Stimulated activated CD4-positive, alpha-beta T cell treated with anti-CD3 and anti-CD28 coated beads, Interleukin-1b, Interleukin-23, amount 100 ng/mL, for 1 hour (primary cell): ENCODE results near the gene PLD4.

Experiments used
- DNase-seq, 2 donors: peaks; one replicate each; pipeline ENCODE4 v3.0.0-alpha.2; 2020; ENCODE audit warnings: low read depth in 2 of 2

PLD4 gene

DNA sequence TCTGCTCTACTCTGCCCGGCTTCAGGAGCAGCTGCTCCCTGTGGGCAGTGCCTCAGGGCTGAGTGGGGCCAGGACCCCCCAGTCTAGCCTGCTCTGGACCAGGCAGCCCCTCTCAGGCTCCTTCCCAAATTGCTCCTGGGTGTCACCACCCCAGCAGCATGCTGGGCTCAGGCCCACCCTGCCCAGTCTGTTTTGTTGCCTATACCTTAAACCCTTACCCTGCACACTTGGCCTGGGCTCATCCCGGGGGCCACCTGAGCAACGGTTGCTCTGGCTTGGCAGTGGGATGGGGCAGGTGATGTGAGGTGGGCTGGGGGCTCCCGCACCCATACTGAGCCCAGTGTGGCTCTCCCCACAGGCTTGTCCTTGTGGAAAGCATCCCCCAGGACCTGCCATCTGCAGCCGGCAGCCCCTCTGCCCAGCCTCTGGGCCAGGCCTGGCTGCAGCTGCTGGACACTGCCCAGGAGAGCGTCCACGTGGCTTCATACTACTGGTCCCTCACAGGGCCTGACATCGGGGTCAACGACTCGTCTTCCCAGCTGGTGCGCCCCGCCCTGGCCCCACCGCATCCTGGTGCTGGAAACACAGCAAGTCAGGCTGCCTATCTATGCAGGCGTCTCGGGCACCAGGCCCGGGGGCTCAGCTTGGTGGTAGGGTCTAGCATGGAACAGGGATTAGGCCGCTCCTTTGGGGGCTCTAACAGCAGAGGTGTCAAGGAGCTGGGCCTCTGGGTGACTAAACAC lies 3.9 kb downstream of the PLD4 start:
- no peak for DNase-seq

DNA sequence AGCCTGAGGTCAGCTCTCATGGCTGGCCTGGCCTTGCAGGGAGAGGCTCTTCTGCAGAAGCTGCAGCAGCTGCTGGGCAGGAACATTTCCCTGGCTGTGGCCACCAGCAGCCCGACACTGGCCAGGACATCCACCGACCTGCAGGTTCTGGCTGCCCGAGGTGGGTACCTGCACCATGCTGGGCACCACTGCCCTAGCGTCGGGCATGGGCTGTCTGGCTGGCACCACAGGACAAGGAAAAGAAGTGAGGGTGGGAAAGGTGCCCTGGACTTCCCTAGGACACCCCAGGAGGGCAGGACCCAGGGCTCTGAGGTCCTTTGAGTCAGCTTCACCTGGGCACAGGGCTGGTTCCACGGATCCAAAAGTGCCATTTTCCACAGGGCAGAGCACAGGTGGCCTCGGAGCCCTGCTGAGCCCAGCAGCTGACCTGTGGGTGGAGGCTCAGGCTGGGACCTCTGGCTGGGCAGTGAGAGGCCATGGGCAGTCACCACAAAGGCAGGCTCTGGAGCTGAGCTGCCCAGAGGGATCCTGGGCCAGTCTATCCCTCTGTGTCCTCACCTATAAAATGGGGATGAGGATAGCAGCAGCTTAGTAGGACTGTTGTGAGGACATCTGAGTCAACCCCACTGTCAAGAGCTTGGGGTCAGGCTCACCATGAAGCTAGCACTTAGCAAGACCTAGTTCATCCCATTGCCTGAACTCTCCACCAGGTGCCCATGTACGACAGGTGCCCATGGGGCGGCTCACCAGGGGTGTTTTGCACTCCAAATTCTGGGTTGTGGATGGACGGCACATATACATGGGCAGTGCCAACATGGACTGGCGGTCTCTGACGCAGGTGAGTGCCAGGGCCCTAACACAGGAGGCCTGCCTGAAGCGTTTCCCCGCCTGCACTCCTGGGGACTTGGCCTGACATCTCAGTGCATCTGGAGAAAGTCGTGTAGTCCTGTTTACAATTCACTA lies 4.9 kb downstream of the PLD4 start:
- no peak for DNase-seq

DNA sequence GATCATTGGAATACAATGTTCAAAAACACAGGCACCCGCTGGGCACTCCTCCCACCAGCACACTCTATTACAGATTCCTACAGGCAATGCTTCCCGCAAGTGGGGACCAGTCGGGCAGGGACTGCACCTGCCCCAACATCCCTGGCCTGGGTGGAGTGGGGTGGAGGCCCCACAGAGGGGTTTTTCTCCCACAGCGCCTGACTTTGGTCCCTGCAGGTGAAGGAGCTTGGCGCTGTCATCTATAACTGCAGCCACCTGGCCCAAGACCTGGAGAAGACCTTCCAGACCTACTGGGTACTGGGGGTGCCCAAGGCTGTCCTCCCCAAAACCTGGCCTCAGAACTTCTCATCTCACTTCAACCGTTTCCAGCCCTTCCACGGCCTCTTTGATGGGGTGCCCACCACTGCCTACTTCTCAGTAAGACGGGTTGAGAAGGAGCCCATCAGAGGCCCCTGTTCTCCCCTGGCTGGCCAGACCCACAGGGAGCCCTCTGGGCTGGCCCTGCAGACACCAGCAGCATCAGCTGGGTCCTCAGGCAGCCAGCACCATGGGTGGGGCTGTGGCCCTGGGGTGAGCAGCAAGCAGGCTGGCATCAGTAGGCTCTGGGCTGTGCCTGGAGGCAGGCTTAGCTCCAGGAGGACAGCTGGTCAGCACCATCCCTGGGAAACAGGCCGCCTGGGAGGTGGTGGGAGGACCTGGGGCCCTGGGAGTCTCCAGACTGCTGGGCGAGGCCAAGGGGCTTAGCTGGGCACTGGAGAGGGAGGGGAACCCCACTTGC lies 6.0 kb downstream of the PLD4 start:
- DNase-seq = no peak

DNA sequence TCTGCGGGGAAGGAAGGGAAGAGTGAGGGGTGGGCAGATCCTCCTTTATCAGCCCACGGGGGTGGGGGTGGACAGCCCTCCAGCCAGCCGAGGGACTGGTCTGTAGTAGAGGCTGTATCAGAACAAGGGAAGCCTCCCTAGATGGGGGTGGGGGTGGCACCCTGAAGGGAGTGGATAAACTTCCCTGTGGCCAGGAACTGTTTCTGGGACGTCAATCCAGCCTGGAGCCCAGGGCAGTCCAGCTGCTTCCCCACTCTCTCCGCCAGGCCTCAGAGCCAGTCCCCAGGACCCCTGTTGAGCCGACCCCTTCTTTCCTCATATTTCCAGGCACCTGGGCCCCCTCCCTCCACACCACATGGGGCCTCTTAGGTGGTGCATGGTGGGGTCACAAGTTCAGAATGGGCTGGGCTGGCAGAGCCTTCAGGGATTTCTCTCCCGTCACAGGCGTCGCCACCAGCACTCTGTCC lies 6.7 kb downstream of the PLD4 start:
- no peak for DNase-seq

DNA sequence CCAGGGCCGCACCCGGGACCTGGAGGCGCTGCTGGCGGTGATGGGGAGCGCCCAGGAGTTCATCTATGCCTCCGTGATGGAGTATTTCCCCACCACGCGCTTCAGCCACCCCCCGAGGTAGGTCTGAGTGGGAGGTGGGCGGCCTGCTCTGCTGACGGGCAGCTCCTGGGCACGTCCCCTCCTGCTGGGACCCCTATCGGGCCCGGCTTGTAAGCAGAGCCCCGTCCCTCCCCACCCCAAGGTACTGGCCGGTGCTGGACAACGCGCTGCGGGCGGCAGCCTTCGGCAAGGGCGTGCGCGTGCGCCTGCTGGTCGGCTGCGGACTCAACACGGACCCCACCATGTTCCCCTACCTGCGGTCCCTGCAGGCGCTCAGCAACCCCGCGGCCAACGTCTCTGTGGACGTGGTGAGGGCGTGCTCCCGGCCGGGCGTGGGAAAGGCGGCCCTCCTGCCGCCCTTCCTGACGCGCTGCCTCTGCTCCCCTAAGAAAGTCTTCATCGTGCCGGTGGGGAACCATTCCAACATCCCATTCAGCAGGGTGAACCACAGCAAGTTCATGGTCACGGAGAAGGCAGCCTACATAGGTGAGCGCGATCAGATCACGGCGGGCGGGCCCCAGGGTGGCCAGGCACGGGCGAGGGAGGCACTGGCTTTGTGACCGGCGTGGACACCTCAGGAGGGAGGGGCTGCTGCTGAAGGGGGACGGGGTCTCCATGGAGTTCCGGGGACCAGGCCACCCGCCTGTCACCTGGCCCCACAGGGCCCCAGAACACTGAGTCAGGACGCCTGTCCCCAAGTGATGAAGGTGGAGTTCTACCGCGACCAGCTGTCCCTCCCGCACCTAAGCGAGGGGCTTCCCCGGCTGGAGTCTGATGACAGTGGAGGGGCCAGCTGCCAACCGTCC lies 7.3 kb downstream of the PLD4 start:
- no peak for DNase-seq

DNA sequence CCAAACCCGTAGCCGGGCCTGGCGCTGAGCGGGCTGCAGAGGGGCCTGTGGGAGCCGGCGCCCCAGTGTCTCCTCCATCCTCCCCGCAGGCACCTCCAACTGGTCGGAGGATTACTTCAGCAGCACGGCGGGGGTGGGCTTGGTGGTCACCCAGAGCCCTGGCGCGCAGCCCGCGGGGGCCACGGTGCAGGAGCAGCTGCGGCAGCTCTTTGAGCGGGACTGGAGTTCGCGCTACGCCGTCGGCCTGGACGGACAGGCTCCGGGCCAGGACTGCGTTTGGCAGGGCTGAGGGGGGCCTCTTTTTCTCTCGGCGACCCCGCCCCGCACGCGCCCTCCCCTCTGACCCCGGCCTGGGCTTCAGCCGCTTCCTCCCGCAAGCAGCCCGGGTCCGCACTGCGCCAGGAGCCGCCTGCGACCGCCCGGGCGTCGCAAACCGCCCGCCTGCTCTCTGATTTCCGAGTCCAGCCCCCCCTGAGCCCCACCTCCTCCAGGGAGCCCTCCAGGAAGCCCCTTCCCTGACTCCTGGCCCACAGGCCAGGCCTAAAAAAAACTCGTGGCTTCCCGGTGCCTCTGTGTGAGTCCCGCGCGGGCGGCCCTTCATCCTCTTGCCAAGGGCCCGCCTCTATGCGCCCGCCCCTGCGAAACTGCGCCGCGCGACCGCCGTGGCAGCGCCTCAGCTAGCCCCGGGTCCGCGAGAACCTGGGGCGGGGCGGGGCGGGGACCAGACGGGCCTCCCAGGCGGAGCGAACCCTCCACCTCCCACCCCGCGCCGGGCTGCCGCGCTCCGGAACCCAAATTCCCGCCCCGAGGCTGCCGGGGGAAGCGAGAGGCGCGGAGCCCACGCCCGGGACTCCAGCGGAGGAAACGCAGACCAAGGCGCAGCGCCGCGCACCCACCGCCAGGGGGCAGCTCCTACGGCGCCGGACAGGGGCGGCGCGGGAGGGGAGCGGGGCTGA lies 8.3 kb downstream of the PLD4 start:
- peak; percentile 65 to 83 for DNase-seq

DNA sequence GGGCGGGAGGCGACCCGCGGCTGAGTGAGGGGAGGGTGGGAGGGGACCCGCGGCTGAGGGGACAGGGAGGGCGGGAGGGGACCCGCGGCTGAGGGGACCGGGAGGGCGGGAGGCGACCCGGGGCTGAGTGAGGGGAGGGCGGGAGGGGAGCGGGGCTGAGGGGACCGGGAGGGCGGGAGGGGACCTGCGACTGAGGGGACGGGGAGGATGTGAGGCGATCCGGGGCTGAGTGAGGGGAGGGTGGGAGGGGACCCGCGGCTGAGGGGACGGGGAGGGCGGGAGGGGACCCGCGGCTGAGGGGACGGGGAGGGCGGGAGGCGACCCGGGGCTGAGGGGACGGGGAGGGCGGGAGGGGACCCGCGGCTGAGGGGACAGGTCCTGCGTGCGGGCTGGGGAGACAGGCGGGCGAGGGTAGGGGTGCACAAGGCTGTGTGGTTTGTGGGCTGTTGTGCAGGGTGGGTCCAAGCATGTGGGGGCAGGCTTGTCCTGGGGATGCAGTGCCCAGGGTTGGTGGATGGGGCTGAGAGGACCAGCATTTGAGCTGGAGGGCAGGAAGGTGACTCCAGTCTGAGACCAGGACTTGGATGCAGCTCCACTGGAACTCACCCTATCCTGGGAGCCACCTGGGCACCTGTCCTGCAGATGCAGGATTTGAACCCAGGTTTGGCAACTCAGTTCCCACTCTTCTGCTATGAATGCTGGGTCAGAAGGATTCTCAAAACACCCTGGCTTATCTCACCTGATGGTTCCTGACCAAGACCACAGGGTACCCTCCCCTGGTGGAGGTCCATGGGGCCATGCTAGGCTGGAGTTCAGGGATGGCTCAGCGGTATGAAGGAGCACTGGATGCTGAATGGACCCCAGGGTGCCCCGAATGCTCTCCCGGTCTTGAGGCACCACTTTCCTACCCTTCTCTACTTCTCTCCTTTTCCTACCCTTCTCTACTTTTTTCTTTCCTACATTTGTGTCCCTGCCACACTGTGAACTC lies 9.4 kb downstream of the PLD4 start:
- no peak for DNase-seq

DNA sequence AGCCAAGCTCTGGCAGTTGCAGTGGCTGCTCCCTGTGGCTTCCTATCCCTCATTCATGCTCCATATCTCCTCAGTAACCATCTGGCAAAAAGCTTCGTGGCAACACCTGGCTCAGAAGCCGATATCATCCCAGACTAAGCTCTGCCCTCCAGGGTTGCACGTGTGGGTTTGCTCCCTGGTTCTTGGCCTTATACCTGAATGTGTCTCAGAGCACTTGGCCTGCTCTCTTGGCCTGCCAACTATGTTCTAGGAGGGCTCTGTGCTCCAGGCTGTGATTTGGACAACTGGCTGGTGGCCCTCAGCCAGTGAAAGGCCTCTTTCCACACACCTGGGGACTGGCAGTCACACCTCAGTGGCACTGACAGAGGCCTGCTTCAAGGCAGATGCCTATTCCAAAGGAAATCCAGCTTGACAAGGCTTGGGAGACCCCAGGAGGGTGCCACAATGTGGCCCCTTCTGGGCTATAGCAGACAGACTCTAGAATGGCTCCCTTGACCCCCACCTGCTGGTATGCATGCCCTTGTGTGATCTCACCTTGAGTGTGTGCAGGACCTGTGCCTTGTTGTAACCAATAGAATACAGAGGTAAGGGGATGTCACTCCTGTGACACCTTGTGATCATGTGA lies 10.5 kb downstream of the PLD4 start:
- no peak for DNase-seq

DNA sequence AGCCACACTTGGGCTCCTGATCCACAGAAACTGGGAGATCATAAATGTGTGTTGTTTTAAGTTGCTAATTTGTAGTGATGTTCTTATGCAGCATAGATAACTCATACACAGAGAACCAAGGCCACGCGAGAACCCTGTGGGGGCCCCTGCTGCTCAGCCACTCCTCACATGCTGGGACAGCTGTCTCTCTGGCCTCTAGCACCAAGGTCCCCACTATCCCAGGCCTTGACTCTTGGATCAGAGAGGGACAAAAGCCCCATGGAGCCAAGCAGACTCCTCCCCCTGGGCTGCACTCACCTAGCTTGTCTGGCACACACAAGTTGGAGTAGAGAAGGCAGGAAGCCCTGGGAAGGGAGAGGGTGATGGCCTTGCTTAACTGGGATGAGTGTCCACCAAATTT lies 11.3 kb downstream of the PLD4 start:
- no peak for DNase-seq

DNA sequence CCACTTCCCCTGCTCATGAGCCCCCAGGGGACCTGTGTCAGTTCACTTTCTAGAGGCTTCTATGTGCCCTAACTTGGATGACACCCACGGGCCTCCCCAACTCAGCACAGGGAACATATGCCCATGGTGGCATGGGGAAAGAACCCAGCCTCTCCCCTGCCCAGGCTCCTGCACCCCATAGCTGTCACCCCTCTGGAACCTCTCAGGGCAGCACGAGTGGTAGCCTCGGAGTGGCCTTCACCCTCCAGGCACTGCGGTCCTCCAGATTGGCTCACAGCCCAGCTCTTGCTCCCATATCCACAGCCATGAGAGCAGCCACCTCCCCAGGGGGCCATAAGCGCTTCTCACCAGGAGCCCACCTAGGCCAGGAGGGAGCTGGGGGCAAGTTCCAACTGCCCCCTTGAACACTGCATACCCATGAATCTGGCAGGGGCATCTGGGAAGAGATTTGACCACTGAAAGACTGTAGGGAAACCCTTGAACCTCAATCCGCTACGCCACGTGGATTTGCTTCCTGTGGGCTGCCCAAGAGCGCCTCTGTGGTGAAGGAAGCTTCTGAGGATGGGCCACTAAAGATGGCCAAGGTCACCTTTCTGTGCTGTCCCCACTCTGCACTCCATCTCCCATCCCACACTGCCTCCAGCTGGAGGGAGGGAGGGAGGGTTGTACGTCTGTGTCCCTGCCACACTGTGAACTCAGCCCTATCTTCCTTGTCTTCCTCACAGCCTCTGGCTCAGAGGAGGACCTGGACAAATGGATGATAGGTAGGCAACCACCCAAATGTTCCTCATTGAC lies 11.9 kb downstream of the PLD4 start:
- no peak for DNase-seq

DNA sequence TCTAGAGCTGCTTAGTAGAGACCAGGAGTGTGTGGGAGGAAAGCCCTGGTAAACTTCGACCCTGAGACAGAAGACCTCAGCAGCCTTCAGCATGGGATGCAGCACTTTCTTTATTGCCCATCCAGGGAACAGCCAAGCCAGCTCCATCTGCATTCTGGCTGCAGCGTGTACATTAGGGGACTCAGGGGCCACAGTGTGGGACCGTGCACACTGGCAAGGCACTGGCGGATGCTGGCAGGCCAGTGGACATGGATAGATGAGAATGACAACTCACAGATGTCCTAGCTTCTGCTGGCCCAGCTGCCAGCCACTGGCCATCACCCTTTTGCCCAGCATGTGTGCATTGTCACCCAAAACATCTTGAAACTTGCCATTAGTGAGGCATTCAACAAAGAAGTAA lies 12.5 kb downstream of the PLD4 start:
- DNase-seq = no peak

DNA sequence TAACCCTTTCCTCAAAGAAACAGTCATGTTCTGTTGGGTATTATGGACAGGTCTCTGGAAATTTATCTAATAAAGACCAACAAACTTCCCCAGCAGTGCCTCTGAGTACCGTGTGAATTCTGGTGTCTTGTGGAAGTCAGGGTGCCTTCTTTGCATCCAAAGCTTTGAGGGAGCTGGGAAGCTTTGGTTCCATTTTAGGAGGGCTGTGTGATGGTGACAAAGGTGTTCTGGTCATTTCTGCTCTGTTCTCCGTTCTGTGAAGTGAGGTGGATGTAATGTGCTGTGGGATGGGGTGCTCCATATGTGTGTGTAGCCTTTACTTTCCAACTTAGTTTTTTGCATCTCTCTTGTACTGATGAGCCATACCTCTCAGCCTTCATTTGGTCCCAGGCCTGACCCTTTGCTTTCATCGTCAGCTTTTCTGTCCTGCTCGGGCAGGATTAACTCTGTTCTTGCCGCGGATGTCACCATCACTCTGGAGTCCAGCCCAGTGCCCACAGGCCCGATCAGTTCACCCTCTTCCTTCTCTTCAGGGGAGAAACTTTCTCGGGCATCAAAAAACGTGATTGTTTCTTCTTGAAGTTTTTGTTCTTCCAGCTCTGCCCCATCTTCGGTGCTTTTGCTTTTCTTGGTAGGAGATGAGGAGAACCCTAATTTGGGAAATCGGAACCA lies 13.2 kb downstream of the PLD4 start:
- no peak for DNase-seq

DNA sequence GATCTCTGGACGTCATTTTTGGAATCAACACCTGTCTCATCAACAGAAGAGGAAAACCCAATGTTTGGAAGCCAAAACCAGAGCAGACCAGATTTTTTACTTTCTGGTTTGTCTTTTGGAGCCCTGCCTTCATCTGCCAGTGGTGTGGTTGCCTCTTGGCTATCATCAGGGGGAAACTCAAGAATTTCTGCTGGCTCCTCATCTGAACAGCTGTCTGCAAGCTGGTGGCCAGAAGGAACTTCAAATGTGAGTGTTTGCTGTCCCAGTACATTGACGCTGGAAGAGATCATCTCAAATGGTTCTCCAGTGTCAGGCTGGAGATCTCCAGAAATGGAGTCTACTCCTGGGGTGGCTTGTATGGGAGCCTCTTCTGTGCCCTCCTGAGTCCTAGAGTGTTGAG lies 13.8 kb downstream of the PLD4 start:
- no peak for DNase-seq

DNA sequence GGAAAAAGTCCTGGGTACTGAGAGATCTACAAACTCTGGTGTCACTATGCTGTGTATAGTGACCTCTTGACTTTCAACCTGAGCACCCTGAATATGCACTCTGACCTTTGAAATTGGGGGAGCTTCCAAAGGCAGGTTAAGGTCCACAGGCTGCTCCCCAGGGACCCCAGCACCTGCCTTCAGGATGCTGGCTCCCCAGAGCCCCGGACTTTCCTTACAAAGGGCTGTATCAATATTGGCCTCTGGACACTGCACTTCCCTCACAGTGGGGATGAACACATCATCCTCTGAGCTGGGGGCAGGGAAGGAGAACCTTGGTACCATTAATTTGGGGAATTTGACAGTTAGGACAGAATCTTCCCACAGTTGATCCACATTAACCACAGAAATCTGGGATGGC lies 14.3 kb downstream of the PLD4 start:
- no peak for DNase-seq

DNA sequence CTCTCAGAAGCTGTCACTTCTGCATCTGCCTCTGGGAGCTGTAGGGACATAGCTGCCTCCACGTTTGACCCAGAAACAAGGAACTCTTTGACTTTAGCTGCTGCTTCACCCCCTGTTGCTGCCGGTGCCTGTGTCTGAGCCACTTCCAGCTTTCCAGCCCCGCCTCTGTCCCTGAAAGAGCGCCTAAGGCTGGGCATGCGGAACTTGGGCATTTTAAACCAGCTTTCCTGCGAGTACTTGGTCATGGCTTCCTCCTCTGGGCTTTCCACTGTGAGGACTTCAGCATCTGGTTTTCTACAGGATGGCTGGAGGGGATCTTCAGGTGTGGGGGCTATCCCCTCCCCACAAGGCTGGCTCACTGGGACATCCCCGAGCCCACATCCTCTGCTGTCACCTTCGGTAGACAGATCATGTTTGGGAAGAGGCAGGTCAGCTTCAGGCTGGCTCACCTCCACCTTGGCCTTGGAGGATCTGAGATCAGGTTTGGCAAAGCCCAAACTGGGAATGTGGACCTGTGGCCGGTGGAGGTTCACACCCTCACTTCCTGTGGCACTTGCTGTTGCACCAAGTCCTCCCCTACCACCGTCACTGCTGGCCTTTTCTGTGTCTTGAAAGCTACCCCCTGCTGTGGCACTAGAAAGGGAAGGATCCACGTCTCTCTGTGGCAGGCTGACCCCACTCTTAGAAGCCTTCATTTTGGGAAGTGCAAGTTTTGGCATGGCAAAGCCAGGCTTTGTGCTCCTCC lies 15.2 kb downstream of the PLD4 start:
- no peak for DNase-seq

DNA sequence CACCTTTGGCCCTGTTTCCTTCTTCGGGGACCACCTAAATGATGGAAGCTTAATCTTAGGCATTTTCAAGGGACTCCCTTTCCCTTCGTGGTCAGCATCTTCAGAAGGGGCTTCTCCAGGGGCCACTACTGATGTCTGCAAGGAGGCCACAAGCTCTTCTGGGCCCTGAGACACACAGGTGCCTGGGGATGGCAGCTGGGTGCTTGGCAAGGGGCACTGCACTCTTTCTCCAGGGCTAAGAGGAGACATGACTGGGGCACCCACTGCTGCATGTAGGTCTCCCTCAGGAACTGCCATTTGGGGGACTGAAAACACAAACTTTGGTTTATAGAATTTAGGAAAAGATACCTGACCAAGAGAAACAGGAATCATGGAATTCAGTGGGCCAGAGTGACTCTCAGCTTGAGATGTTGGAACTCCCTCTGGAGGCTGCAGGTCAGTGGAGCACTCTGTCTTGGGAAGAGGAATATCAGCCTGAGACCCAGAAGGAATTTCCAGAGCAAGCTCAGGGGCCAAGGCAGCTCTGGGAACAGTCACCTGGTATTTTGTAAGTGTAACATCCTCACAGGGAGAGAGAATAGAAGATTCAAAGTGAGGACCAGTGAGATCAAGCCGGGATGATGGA lies 16.0 kb downstream of the PLD4 start:
- no peak for DNase-seq
